Endodermal cell (in vitro differentiated cells): ENCODE data around the gene CAMTA1. TPM values are rescaled to one million over a fixed set of nuclear protein-coding genes. Genes with fewer than 3 reads are reported as not detected.

Source experiments
- DNase-seq: peaks from one replicate; pipeline ENCODE4 v3.0.0-alpha.2; 2017
- H3K27ac ChIP-seq: 2 replicates; pipeline ENCODE4 v1.5.1; 2013; ENCODE audit warnings: mild to moderate bottlenecking, low read depth, low read length, moderate library complexity
- H3K27me3 ChIP-seq: 2 replicates; pipeline ENCODE4 v1.6.1; 2013; ENCODE audit warnings: mild to moderate bottlenecking, low read length, moderate library complexity; ENCODE audit not compliant: insufficient read depth, control insufficient read depth, poor library complexity, severe bottlenecking
- H3K36me3 ChIP-seq: 2 replicates; pipeline ENCODE4 v1.7.0; 2013; ENCODE audit warnings: mild to moderate bottlenecking, low read length, moderate library complexity; ENCODE audit not compliant: control insufficient read depth, insufficient read depth
- H3K4me1 ChIP-seq: one replicate; pipeline ENCODE4 v1.7.0; 2013; ENCODE audit warnings: low read length; ENCODE audit not compliant: control insufficient read depth, insufficient read depth
- H3K4me3 ChIP-seq: 2 replicates; pipeline ENCODE4 v1.5.1; 2013; ENCODE audit warnings: mild to moderate bottlenecking, low read length, moderate library complexity
- H3K9ac ChIP-seq: 2 replicates; pipeline ENCODE4 v1.6.1; 2013; ENCODE audit warnings: mild to moderate bottlenecking, low read length, moderate library complexity; ENCODE audit not compliant: poor library complexity, severe bottlenecking; ENCODE audit errors: extremely low read depth
- H3K9me3 ChIP-seq: 2 replicates; pipeline ENCODE4 v1.6.1; 2013; ENCODE audit warnings: mild to moderate bottlenecking, low read length, moderate library complexity; ENCODE audit not compliant: control insufficient read depth
- H3K27ac Mint-ChIP-seq: 2 replicates; pipeline ENCODE4 v1.8.0; 2020; ENCODE audit warnings: mixed read lengths
- H3K27me3 Mint-ChIP-seq: 2 replicates; pipeline ENCODE4 v1.8.0; 2021; ENCODE audit warnings: mild to moderate bottlenecking, mixed read lengths; ENCODE audit not compliant: insufficient read depth
- H3K36me3 Mint-ChIP-seq: 2 replicates; pipeline ENCODE4 v1.8.0; 2020; ENCODE audit warnings: low read depth, mixed read lengths
- H3K4me1 Mint-ChIP-seq: 2 replicates; pipeline ENCODE4 v1.8.0; 2020; ENCODE audit warnings: mixed read lengths
- H3K4me3 Mint-ChIP-seq: 2 replicates; pipeline ENCODE4 v1.8.0; 2020; ENCODE audit warnings: mild to moderate bottlenecking, moderate library complexity, mixed read lengths
- H3K9me3 Mint-ChIP-seq: 2 replicates; pipeline ENCODE4 v1.8.0; 2020; ENCODE audit warnings: mild to moderate bottlenecking, mixed read lengths
- CTCF ChIP-seq: fragments of 200-600 bp; sonication (generic); conservative IDR thresholded peaks from 2 replicates; pipeline ENCODE4 v1.5.0; 2021; ENCODE audit warnings: antibody characterized with exemption, mild to moderate bottlenecking
- WGBS, 2 experiments: methylation state at CpG; one replicate each; pipeline versions ENCODE4 v1.1.5 to v1.1.7; 2013; ENCODE audit warnings: missing lambda C conversion rate in 2 of 2, mixed read lengths in 1 of 2; ENCODE audit not compliant: insufficient coverage in 1 of 2, insufficient read length in 1 of 2; 5-methylcytosine and 5-hydroxymethylcytosine counted together
- total RNA-seq, 2 donors: library from RNA; stranded (reverse); fragmentation: NEBNext Ultra II Directional in 1 of 2; extraction: Animal tissue kit (Norgen Biotek cat#: 25700) in 1 of 2; gene quantifications; 2 replicates in 1 of 2; 3 replicates in 1 of 2; pipeline ENCODE4 v1.2.1, GENCODE V29; 2021

CAMTA1 gene
- total RNA-seq, 2 donors from 2014 or later, result 123 to 137 TPM

GRCh38 chr1:6967431-6968111 is 182.3 kb downstream of the CAMTA1 start:
- H3K27me3 ChIP-seq, result no peaks in the 10 kb centered on the region
- Mint-ChIP-seq H3K27me3 (peaks cover 2% of the 10 kb centered on the region), H3K4me3 (no peak overlapping the region), H3K36me3 (no peaks in the 10 kb centered on the region), H3K4me1 (peaks cover 4% of the 10 kb centered on the region), H3K27ac (no peak overlapping the region), H3K9me3 (no peaks in the 10 kb centered on the region)
- H3K4me1 ChIP-seq, result no peaks in the 10 kb centered on the region
- DNase-seq, result no peak
- 88 to 100% methylated on average over 3 to 7 of the region's 8 CpGs for WGBS, 2 experiments
- no peak overlapping the region for H3K4me3 ChIP-seq
- no peak overlapping the region for H3K27ac ChIP-seq
- no peak for TF ChIP-seq CTCF
- no peak overlapping the region for H3K9ac ChIP-seq
- H3K9me3 ChIP-seq, result no peaks in the 10 kb centered on the region
- no peaks in the 10 kb centered on the region for H3K36me3 ChIP-seq

GRCh38 chr1:6969106-6969505 is 183.9 kb downstream of the CAMTA1 start:
- no peaks in the 10 kb centered on the region for H3K27me3 Mint-ChIP-seq
- DNase-seq, result no peak
- no peak overlapping the region for H3K27ac Mint-ChIP-seq
- H3K4me1 Mint-ChIP-seq, result peaks cover under 1% of the 10 kb centered on the region
- no peak overlapping the region for H3K27ac ChIP-seq
- H3K4me3 ChIP-seq, result no peak overlapping the region
- H3K27me3 ChIP-seq, result no peaks in the 10 kb centered on the region
- no peaks in the 10 kb centered on the region for H3K4me1 ChIP-seq
- WGBS, 2 experiments, result 88 to 93% methylated on average over 3 to 13 of the region's 13 CpGs
- TF ChIP-seq CTCF, result no peak
- H3K9me3 Mint-ChIP-seq, result no peaks in the 10 kb centered on the region
- no peaks in the 10 kb centered on the region for H3K36me3 ChIP-seq
- no peak overlapping the region for H3K9ac ChIP-seq
- no peak overlapping the region for H3K4me3 Mint-ChIP-seq
- H3K9me3 ChIP-seq, result no peaks in the 10 kb centered on the region
- no peaks in the 10 kb centered on the region for H3K36me3 Mint-ChIP-seq

GRCh38 chr1:6969762-6970161 is 184.5 kb downstream of the CAMTA1 start:
- no peak overlapping the region for H3K27ac ChIP-seq
- Mint-ChIP-seq H3K27ac (no peak overlapping the region), H3K4me1 (no peaks in the 10 kb centered on the region), H3K9me3 (no peaks in the 10 kb centered on the region), H3K4me3 (no peak overlapping the region), H3K36me3 (no peaks in the 10 kb centered on the region), H3K27me3 (no peaks in the 10 kb centered on the region)
- 90 to 92% methylated on average over 2 of the region's 2 CpGs for WGBS, 2 experiments
- H3K4me1 ChIP-seq, result no peaks in the 10 kb centered on the region
- no peaks in the 10 kb centered on the region for H3K36me3 ChIP-seq
- no peak for TF ChIP-seq CTCF
- H3K9ac ChIP-seq, result no peak overlapping the region
- H3K9me3 ChIP-seq, result no peaks in the 10 kb centered on the region
- no peak for DNase-seq
- H3K4me3 ChIP-seq, result no peak overlapping the region
- H3K27me3 ChIP-seq, result no peaks in the 10 kb centered on the region
